DMS114 treated with DMSO at 0.1 percent for 48 hours (cell line): ENCODE measurements around the gene SLC4A1.

ENCODE experiments used
- DNase-seq: peaks from one replicate; lab custom pipeline; 2025; ENCODE audit not compliant: unreplicated experiment; lab: John Stamatoyannopoulos, UW

Gene SLC4A1

DNA sequence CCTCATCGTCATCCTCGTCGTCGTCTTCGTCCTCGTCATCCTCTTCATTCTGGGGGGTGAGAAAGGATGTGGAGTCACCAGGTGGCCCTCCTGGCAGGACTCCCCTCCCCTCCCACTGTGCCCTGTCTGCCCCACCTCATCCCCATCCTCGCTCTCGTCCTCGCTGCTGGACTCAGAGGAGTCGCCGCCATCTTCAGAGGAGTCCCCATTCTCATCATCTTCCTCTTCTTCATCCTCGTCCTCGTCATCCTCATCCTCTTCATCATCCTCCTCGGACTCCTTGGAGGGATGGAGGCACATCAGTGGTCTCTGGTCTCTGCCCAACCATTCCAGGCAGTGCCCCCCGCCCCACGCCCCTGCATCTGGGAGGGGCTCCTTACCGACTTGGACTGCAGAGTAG is 60.6 kb downstream of the SLC4A1 start:
- no peak for DNase-seq

DNA sequence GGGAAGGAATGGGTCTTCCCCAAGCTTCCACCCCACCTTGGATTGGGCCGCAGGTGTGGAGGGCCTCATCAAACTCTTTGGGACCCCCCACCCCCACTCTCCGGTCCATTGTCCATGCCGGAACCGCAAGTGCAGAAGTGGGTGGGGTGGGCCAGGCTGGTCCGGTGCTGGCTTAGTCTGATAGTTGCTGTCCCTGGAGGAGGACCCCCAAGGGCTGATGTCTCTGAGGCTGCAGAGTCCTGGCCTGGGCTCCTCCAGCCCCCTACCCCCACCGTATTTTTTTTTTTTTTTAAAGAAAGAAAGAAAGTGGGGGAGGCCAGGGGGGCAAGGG is 61.1 kb downstream of the SLC4A1 start:
- no peak for DNase-seq

DNA sequence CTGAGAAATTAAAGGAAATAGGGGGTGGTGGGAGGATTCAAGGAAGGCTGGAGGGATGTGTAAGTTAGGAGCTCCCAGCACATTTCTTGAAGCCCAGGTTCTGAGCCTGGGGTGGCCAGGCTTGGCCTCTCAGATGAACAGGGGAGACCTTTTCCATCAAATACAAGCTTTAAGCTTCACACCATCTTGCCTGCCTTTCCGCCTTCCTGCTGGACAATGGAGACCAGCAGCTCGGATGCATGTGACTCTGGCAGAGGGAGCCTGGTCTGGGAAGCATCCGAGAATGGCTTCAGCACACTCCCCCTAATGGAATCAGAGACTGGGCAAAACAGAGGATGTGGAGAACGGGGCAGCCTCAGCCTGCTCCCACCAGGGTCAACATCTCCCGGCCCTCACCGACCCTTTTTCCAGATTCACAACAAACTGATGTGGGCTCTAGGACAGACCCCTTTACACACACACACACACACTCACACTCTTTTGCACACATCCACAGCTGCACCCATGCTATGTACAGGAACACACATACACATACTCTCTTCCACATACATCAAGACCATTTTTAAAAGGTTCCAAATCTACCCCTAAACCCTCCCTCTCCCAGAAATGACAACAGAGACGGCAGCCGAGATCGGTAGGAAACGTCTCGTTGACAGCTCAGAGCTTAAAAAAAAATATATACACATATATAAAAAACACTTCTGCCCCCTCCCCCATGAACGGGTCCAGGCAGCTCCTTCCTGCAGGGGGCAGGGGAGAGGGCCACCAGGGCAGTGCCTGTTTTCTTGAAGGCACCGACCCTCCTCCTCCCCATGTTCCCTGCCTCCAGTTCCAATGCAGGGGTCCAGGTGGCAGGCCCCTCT is 61.7 kb downstream of the SLC4A1 start:
- no peak for DNase-seq

DNA sequence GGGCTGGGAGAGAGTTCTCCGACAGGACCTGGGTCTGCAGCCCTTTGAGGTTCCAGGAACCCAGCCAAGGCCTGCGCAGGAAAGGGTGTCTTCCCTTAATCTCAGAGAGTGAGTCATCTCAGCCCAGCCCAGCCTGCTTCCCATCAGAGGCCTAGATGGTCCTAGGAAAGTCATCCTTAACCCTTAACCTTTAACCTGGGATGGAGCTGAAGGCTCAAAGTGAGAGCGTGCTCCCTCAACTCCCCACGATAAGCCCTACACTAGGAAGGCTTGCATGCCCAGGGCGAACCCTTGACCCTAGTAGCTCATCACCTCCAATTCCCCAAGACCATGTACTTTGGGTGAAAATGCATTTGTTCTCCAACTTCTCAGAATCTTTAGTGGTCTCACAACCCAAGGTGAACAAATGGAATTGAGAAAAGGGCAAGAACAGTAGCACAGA is 63.5 kb downstream of the SLC4A1 start:
- no peak for DNase-seq

DNA sequence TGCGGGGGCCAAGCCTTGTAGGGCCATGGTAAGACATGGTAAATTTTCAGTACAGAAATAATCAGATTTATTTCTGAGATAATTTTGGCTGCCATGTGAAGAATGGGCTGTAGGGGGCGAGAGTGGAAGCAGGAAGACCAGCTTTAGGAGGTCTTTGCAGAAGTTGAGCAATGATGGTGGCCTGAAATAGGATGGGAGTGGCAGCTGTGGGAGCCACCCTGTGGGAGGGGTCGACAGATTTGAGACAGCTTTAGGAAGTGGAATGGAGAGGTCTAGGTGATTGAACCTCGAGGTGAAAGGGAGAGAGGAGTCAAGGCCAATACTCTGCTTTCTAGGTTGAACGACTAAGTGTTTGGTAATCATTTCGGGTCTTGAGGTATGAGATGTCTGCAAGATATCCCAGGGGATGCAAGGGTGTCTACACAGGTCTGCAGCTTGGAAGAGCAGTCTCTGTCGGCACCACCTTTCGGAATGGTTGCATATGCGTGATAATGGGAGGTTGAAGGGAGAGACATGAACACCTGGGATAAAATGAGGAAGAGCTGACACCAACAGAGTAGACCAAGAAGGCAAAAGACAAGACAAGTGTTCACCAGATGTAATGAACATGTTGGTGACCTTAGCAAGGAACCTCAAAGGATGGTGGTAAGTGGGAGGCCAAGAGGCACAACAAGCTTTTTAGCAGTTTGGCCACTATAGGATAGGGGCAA is 64.0 kb downstream of the SLC4A1 start:
- DNase-seq, result peak; percentile 52

DNA sequence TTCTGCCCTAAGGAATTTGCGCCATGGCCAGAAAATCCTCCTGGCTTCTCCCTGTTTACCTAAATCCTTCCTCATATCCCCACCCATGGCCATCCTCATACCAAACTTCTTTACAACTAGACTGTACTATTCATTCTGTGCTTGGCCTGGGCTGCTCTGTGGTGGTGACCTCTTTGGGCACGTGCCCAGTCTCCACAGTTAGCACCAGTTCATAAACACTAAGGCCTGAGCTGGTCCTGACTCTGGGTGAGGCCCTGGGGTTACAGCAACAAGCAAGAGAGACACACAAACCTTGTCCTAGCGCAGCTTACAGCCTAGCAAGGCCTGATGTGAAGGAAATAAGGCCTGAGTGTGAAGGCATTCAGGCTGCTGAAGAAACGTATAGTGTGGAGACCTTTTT is 65.2 kb downstream of the SLC4A1 start:
- DNase-seq, result no peak

DNA sequence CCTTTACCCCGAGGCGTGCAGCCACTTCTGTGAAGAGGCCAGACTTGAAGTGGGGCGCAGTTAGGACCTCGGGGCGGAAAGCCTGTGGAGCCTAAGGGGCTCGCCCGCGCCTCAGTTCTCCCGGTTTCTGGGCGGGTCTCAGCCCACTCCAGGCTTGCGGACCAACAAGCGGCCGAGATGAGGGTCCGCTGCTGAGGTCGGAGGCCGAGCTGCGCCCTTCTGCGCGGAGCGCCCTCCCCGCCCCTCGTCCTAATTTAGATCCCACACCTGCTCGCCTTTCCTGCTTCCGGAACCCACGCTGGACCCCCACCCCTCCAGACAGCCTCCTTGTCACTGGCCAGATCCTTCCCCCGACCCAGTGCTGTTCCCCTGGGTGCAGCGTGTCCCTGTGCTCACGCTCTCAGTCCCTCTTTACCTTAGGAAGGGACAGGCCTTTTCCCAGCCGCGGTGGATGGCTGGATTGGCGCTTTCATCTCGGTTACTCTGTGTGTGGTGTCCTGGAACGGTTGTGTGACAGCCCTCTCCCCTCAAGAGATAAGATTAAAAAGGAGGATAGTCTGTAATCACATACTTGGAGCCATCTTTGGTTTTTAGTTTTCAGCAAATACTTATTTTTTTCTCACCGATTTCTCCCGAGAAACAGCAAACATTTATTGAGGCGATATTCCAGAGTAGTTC is 67.3 kb downstream of the SLC4A1 start:
- DNase-seq, result no peak

DNA sequence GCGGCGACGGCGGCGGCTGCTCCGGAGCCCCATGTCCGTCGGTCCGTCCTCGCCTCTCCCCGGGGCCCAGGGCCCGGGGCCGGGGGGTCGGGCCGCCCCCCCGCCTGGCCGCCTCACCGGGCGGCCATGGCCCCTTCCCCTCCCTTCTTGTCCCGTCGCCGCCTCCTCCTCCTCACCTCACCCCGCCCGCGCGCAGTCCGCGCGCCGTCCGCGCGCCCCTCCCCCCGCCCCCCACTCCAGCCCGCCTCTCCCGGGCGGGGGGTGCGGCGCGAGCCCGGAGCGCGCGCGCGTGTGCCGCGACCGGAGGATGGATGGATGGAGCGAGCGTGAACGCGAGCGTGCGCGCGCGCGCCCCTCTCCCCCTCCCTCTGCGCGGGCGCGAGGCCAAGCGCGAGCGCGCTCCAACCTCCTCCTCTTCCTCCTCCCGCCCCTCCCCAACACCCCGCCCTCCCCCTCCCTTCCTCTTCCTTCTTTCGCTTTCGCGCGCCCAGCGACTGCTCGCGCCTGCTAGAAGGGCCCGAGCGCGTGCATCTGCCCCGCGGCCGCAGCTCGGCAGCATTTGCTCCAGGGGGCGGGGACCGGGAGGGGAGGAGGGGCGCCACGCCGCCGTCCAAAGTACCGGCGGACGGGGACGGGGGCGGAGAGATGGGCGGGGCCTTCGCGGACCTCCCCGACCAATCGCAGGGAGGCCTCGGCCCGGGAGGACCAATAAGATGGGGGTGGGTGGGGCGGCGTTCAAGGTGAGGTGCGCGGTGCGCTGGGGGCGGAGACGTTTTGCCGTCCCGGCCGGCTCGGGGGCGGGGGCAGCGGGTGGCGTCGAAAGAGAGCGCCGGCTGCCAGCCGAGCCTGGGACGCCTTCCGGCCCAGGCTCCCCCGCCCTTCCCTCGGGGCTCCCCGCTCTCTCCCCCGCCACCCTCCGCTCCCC is 68.1 kb downstream of the SLC4A1 start, which contains the start of gene ATXN7L3:
ATXN7L3 (minus strand) TSS at position 332 of the 925 bp plus-strand sequence. CDS start 1,814 bp downstream, outside the sequence.
- DNase-seq, result peak; percentile 84

DNA sequence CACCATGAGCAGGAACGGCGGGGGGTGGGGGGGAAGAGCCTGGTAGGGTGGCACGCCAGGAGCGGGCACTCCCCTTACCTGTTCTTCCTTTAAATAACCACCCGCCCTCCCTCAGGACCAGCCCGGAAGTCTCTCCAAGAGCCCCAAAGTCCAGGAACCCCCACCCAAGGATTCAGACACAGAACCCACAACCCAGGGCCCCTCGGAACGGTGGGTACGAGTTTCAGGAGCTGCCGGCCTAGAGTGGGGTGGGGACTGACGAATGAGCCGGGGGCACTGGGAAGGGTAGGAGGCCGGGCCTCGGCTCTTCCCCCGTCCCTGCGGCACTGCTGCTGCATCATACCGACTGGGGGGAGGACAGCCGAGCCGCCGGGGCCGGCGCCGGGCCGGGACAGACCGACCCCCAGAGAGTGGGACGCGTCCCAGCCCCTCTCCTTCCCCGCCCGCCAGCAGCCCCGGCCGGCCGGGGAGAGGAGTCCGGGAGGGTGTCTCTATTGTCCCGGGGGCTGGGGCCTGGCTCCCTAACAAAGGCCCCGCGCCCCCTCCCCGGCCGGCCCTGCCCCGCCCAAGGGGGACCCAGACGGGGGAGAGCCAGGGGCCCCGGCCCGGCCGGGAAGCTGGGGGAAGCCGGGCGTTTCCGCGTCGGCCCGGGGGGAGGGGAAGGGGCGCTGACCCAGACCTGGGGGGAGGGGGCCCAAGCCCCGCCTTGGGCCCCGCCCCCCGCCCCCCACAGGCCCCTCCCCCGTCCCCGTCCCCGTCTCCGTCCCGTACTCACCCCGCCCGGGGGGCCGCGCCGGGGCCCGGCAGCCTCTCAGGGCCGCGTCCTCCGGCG is 69.0 kb downstream of the SLC4A1 start:
- DNase-seq, result no peak
